Common myeloid progenitor, CD34-positive (primary cell): Measurements from ENCODE around the gene UCP3.
A peak's percentile ranks its signal among the peaks of the same experiment; 100 is the strongest.

Experiments used
- CTCF ChIA-PET: fragments of 350-600 bp; sonication (Branson Sonifier 250); formaldehyde crosslinking; loops from one replicate; lab custom pipeline; 2021; ENCODE audit warnings: antibody characterized with exemption; lab: Charles Lee
- POLR2A ChIA-PET: fragments of 350-600 bp; sonication (Branson Sonifier 250); formaldehyde crosslinking; loops from one replicate; lab custom pipeline; 2021; ENCODE audit warnings: antibody characterized with exemption; lab: Charles Lee
- DNase-seq, 3 donors: peaks; one replicate each; pipeline versions ENCODE4 v3.0.0 to v3.0.0-alpha.2; 2013
- H3K27ac ChIP-seq, 2 experiments: 1 replicate in 1 of 2; 2 replicates in 1 of 2; pipeline ENCODE4 v1.7.0; 2013; ENCODE audit warnings: inconsistent platforms in 2 of 2, low read length in 2 of 2, mild to moderate bottlenecking in 2 of 2, low read depth in 1 of 2, moderate library complexity in 1 of 2; ENCODE audit not compliant: severe bottlenecking in 2 of 2, insufficient read depth in 1 of 2, poor library complexity in 1 of 2
- H3K27me3 ChIP-seq, 5 experiments: replicated peaks in 2 of 5; 1 replicate in 3 of 5; 2 replicates in 2 of 5; pipeline versions ENCODE4 v1.6.1 to v1.7.0; 2013; ENCODE audit warnings: low read length in 4 of 5, mild to moderate bottlenecking in 2 of 5, moderate library complexity in 2 of 5, inconsistent platforms in 1 of 5; ENCODE audit not compliant: insufficient read depth in 5 of 5, control insufficient read depth in 4 of 5
- H3K36me3 ChIP-seq, 4 experiments: 1 replicate in 2 of 4; 2 replicates in 2 of 4; pipeline versions ENCODE4 v1.6.1 to v1.7.0; 2013; ENCODE audit warnings: low read length in 3 of 4, control low read depth in 1 of 4, mild to moderate bottlenecking in 1 of 4; ENCODE audit not compliant: control insufficient read depth in 4 of 4, insufficient read depth in 4 of 4
- H3K4me1 ChIP-seq, 4 experiments: 1 replicate in 3 of 4; 2 replicates in 1 of 4; pipeline versions ENCODE4 v1.6.1 to v1.7.1; 2013; ENCODE audit warnings: low read length in 3 of 4, mild to moderate bottlenecking in 3 of 4, control low read depth in 1 of 4, inconsistent platforms in 1 of 4, moderate library complexity in 1 of 4; ENCODE audit not compliant: control insufficient read depth in 4 of 4, insufficient read depth in 4 of 4; ENCODE audit errors: control extremely low read depth in 1 of 4
- H3K4me3 ChIP-seq, 7 experiments: 1 replicate in 4 of 7; 2 replicates in 3 of 7; pipeline versions ENCODE4 v1.5.1 to v1.7.0; 2013; ENCODE audit warnings: mild to moderate bottlenecking in 7 of 7, low read length in 6 of 7, moderate library complexity in 6 of 7, inconsistent platforms in 2 of 7, low read depth in 2 of 7, control low read depth in 1 of 7; ENCODE audit not compliant: insufficient read depth in 4 of 7, control insufficient read depth in 1 of 7; ENCODE audit errors: extremely low read depth in 1 of 7
- H3K9me3 ChIP-seq, 5 experiments: 1 replicate in 4 of 5; 2 replicates in 1 of 5; pipeline versions ENCODE4 v1.6.1 to v1.7.1; 2013; ENCODE audit warnings: low read length in 4 of 5, mild to moderate bottlenecking in 2 of 5, inconsistent platforms in 1 of 5, low read depth in 1 of 5, moderate library complexity in 1 of 5; ENCODE audit not compliant: control insufficient read depth in 4 of 5, insufficient read depth in 2 of 5; ENCODE audit errors: control extremely low read depth in 1 of 5
- WGBS: methylation state at CpG from one replicate; pipeline ENCODE4 v1.1.5; 2013; ENCODE audit not compliant: insufficient coverage; 5-methylcytosine and 5-hydroxymethylcytosine counted together

The UCP3 gene

GRCh38 chr11:74043450-74043849, 34.6 kb upstream of the UCP3 start:
- Histone ChIP-seq H3K36me3 (peaks cover 28 to 49% (median 40%) of the 10 kb centered on the region in 4 experiments), H3K27ac (no peak overlapping the region), H3K27me3 (no peaks in the 10 kb centered on the region), H3K9me3 (no peaks in the 10 kb centered on the region), H3K4me3 (no peak overlapping the region), H3K4me1 (no peaks in the 10 kb centered on the region)
- no CpG with 5 or more reads among the region's 1 CpG for WGBS
- DNase-seq, result no peak
- POLR2A ChIA-PET, result no interaction called here
- CTCF ChIA-PET, result no interaction called here

DNA sequence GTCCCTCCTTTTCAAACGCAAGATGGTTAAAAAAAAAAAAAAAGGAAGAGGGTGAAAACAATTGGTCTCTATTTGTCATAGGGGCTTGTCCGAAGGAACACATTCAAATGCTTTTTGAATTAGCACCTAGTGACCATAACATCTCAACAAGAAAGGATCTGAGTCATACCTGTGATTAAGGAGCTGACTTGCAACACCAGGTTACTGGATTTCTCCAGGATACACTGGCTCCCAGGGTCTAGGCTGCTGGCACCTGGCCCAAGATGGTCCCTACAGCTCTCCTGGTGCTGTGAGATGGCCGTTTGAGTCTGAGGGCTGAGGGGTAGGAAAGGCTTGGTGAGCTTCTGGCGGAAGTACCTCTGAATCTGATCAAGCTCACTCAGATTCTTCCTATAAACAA, 28.4 kb upstream of the UCP3 start:
- Histone ChIP-seq H3K27ac (no peak overlapping the region), H3K9me3 (no peaks in the 10 kb centered on the region), H3K4me3 (no peak overlapping the region), H3K27me3 (no peaks in the 10 kb centered on the region), H3K4me1 (no peaks in the 10 kb centered on the region), H3K36me3 (peaks cover 26 to 81% (median 60%) of the 10 kb centered on the region in 4 experiments)
- WGBS, result no CpG with 5 or more reads among the region's 4 CpGs
- no peak for DNase-seq
- POLR2A ChIA-PET, result no interaction called here
- CTCF ChIA-PET, result no interaction called here

GRCh38 chr11:74035264-74035663, 26.4 kb upstream of the UCP3 start:
- no peak overlapping the region for H3K27ac ChIP-seq
- no CpG with 5 or more reads among the region's 1 CpG for WGBS
- no peak for DNase-seq
- ChIA-PET CTCF (interaction anchor here (1.3 to 2.2 kb wide), 2 partner anchors 17 to 72 kb away, joined by 6 to 7 read pairs; no protein-coding TSS in a partner anchor), POLR2A (no interaction called here)
- H3K4me3 ChIP-seq, result no peak overlapping the region
- no peaks in the 10 kb centered on the region for H3K27me3 ChIP-seq
- H3K36me3 ChIP-seq, result peaks cover 22 to 84% (median 58%) of the 10 kb centered on the region in 4 experiments
- H3K9me3 ChIP-seq, result no peaks in the 10 kb centered on the region
- peaks cover 0 to 2% (median 0%) of the 10 kb centered on the region in 4 experiments for H3K4me1 ChIP-seq

DNA sequence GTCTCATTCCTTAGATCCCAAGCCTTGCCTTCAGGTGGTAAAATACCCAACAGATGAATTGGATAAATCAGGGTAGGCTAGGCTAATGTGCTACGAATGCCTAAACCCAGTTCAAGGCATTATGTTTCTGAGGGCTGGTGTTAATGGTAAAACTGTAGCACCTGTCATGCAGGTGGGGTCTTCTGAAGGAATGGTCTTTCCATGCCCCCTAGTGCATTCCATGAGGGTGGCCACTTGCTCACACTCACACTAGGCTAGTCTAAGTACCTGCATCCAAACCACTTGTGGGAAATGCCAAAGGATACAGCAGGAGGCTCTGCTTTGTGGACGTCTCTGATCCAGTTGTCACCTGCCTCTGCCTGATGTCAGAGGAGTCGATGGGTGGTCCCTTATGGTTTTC, 24.2 kb upstream of the UCP3 start:
- H3K27ac ChIP-seq, result no peak overlapping the region
- ChIA-PET POLR2A (no interaction called here), CTCF (interaction anchor here (0.9 to 2.2 kb wide), 5 partner anchors 15 to 72 kb away, joined by 3 to 6 read pairs (median 3); no protein-coding TSS in a partner anchor)
- peaks cover 17 to 80% (median 52%) of the 10 kb centered on the region in 4 experiments for H3K36me3 ChIP-seq
- peaks cover 0 to 2% (median 0%) of the 10 kb centered on the region in 4 experiments for H3K4me1 ChIP-seq
- H3K27me3 ChIP-seq, result no peaks in the 10 kb centered on the region
- 93% methylated on average over 3 of the region's 3 CpGs for WGBS
- H3K4me3 ChIP-seq, result no peak overlapping the region
- DNase-seq, result peak in 2 of 3 donors; percentile 36 to 39
- H3K9me3 ChIP-seq, result no peaks in the 10 kb centered on the region

DNA sequence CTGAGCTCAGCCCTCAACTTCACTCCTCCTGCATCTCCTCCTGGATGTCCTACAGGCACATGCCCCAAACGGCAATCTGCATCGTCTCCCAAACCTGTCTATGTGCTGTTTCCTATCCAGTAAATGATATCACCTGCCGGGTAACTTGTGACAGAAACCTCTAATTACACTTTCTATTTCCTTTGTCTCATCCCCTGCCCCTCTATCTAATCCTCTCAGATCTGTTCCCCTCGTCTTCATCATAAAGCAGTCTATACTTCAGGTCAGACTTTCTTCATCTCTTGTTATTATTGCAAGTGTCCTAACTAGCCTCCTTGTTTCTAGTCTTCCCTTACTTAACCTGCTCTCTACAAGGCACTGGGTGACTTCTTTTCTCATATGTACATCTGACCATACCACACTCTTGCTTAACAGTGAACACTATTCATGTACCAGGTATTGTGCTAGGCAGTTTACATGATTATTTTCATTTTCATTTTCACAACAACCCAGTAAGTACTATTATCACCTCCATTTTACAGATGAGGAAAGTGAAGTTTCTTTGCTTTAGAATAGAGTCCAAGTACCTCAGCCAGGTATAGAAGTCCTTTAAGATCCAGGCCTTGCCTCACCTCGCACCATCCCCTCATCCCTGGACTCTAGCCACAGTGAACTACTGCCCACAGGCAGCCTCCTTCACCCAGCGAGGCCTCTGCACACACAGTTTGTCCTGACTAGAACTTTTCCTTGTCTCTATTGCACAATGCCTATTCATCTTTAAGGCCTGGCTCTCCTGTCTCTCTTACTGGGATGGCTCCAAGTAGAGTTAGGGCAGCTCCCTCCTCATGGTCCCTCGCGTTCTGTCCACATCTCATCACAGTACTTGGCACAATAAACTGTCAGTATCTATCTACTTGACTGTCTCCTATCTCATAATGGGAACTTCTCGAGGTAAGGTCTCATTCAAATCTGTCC, 22.1 kb upstream of the UCP3 start:
- CTCF ChIA-PET, result interaction anchor here (1.3 kb wide), 1 partner anchor 34 kb away, joined by 5 read pairs; no protein-coding TSS in a partner anchor

DNA sequence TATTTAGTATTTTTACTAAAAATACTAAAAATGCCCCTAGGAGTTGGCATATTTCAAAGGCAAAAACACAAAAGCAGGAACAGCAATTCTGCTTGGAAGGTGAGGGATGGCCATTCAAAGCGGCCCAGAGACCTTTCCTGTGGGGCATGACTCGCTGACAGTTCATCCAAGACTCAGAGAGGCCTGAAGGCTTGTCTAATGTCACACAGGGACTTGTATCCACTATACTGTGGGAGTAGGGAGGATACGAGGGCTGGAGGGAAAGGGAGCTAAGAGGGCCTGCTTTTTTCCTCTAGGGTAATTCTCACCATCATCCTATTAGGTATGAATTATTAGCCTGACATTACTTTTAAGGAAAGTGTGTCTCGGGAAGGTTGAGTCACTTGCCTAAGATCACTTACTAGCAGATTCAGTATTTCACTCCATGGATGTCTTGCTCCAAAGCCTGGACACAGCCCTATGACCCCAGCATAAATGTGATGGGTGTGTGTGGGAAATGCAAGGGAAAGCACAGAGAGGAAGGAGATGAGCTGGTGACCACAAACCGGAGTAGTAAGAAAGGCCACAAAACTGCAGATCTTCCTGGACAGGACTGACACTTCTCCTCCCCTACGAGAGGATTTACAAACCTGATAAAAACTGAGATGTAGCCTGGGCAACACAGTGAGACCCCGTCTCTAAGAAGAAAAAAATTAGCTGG, 16.7 kb upstream of the UCP3 start:
- CTCF ChIA-PET, result interaction anchor here (0.9 to 1.6 kb wide), 2 partner anchors 13 to 20 kb away, joined by 3 to 4 read pairs; no protein-coding TSS in a partner anchor
- no peaks in the 10 kb centered on the region for H3K27me3 ChIP-seq
- whole genome bisulfite sequencing, result 100% methylated on average over 4 of the region's 7 CpGs
- peaks cover 6 to 30% (median 20%) of the 10 kb centered on the region in 4 experiments for H3K36me3 ChIP-seq
- no peak overlapping the region for H3K4me3 ChIP-seq
- H3K27ac ChIP-seq, result no peak overlapping the region
- DNase-seq, result no peak
- peaks cover 0 to 18% (median 9%) of the 10 kb centered on the region in 4 experiments for H3K4me1 ChIP-seq
- no peaks in the 10 kb centered on the region for H3K9me3 ChIP-seq
- POLR2A ChIA-PET, result no interaction called here

More for the DNA sequence above, 22.1 kb upstream of the UCP3 start:
- H3K4me1 ChIP-seq, result peaks cover 0 to 4% (median 1%) of the 10 kb centered on the region in 4 experiments
- no peak overlapping the region for H3K27ac ChIP-seq
- DNase-seq, result no peak
- POLR2A ChIA-PET, result no interaction called here
- 93% methylated on average over 6 of the region's 9 CpGs for WGBS
- no peak overlapping the region for H3K4me3 ChIP-seq
- peaks cover 17 to 66% (median 40%) of the 10 kb centered on the region in 4 experiments for H3K36me3 ChIP-seq
- no peaks in the 10 kb centered on the region for H3K27me3 ChIP-seq
- H3K9me3 ChIP-seq, result no peaks in the 10 kb centered on the region
